Embryonic facial prominence (tissue), 1 donor: Measurements from ENCODE around the gene RAMAC.
"Not testable (repeated sequence)": the region's sequence is repeated elsewhere in the genome, so short reads cannot be mapped to it uniquely, and the experiment has no call there.

Source experiments
- DNase-seq: peaks from one replicate; pipeline ENCODE4 v3.0.0-alpha.2; 2016; ENCODE audit errors: extremely low spot score

Gene RAMAC

DNA sequence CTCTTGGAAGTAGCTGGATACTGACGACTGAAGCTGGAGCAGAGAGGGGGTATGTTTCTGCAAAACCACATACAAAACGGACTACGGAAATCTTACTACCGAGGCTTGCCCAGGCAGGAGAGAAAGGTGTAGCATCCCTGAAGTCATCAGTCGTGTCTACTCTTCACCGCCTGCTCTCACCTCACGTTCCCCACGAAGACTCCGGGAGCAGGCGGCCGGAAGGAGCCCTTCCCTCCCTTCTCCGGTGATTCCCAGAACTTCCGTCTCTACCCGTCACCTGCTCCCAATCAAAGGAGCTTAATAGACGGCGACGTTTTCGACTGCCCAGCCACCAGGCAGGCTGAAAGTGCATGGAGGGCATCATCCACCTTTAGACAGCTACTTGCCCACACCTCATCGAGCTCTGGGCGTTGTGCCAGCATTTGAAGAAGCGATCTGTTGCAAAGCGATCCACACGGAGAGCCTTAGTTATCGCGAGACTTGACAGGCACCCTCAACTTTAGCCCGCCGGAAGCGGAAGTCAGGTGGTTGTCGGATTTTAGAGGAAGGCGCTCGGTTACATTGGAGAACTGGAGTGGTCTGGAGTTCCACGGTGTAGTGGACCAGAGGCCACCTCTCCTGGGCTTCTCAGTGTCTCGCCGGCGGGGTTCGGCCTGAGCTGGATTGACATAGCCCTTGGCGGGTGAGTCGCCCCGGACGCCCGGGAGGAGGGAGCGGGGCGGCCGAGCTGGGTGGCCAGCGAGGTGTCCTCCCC is at the start of gene RAMAC:
RAMAC (plus strand) TSS at position 523 of the 754 bp plus-strand sequence. CDS start 2,809 bp downstream, outside the sequence.
- peak; percentile 94 for DNase-seq

DNA sequence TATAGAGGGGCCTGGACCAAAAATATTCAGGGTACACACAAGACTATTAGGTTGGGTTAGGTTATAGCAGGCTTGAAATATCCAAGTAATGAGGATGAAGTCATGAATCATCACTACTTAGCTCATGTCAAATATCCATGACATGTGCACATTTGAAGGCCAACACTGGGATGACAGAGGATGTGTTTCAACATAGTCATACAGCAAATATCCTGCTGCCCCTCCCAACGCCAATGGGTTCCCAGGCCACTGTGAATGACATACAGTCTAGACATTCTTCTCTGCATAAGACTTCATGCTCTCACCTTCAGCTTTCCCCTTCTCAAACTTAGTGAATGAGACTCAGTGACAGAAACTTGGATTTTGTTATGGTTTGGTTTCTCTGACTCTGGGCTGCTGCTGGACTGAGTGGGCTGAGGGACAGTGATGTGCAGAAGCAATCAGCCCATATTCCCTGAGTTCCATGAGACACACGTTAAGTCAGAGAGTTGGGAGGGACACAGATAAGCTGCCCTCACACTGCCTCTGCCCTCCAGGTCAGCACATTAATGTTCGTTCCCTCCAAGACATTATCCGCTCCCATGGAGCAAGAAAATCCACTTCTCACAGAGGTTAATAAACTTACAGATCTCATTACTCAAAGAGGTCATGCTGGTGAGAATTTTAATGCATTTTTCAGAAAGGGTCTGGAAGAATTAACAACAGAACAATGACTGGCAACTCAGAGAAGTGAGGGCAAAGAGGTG is 48.9 kb upstream of the RAMAC start:
- no peak for DNase-seq

DNA sequence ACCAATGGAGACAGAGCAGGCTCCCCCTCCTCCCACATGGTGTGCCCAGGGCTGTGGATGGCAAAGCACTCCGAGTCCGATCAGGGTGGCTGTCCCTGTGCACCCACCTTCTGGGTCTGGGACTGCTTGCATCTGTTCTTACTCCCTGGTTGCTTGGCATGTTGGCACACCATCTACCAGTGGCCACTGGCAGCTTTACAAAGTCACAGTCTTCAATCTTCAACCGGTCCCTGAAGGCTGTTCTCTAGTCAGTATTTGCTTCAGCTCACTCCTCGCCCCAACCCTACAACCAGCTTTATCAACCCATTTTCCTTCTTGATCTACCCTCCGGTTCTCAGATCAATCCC is 48.3 kb upstream of the RAMAC start:
- DNase-seq: no peak

DNA sequence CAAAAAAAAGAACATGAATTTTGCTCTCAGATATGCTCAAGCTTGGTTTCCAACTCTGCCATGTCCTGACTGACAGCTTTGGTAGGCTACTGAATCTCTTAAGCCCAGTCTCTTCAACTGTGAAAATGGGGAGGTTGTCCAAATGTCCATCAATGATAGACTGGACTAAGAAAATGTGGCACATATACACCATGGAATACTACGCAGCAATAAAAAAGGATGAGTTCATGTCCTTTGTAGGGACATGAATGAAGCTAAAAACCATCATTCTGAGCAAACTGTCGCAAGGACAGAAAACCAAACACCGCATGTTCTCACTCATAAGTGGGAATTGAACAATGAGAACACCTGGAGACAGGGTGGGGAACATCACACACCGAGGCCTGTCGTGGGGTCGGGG is 46.3 kb upstream of the RAMAC start:
- DNase-seq: not testable (repeated sequence)

DNA sequence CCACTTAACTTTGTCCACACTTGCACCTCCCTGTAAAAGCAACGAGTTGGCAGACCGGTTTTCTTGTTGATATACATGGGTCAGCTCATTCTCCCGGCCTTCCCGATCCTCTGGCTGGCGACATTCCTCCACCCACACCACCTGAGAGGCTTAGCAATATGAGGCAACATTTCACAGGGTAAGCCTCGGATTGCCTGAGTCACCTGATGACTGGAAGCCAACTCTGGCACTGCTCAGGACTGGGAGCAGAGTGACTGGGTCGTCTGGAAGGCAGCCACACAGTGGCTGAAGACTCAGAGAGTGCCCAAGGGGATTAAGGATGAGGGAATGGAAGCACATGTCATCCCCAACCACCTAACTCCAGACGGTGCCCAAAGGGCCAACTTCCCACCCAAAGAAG is 43.3 kb upstream of the RAMAC start:
- DNase-seq: no peak

DNA sequence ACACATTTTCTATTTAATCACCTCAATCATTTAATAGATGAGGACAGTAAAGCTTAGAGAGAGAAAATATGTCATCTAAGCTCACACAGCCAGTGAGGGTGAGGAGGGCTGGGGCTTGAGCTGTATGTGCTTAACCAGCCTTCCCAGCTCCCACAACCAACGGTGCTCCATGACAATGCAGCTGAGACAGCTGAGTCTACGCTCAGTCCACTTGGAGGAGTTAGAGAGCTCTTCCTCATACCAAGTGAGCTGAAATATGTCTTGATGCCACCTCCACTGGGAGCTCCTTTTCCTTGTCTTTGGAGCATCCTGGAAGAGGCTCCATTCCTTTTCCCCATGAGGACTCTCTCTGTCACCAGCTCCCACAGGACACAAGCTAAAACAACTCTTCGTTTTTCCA is 42.8 kb upstream of the RAMAC start:
- no peak for DNase-seq

DNA sequence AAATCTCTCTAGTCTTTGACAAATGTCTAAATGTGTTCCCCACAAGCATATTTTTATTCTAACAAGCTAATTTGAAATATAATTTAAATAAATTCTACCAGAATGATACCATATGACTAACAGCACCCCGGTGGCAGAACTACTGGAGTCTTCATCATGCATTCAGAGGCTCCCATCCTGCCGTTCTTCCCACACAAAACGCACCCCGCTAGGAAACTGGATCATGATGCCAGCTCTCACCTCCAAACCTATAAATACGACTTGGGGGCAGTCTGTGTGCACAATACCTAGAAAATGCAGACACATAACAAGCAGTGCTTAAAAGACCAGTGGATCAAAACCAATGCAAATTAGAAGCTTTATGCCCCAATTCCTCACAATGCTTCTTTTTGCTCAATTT is 42.0 kb upstream of the RAMAC start:
- DNase-seq: no peak

DNA sequence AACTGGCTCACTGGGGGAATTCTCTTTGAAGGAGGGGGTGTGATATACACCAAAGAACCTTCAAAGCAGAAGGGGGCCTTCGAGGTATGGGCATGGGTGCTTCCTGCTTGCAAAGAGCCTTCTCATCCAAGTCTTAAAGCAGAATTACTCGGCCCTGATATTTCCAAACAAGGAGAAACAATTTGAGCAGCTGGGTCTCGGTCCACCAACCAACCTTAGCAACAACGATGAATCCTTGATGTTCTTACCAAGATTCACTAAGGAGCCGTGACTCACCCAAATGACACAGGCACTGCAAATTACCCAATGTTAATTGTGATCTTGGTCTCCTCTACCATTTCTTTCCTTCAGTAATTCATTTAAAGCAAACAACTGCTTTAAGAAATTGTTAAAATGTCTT is 41.2 kb upstream of the RAMAC start:
- no peak for DNase-seq

DNA sequence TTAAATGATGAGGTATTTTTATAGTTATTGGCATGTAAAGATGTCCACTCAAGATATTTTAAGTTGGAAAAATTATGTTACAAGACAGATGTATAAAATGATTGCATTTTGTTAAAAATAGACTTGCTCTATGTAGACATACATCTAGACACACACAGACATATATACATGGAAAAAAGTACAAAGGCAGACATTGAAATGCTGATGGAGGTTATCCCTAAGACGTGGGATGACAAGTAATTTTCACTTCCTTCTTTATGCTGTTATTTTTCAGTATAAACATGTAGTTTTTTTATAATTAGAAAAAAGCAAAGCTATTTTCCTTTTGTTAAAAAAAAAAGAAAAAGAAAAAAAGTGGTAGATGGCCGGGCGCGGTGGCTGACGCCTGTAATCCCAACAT is 40.7 kb upstream of the RAMAC start:
- DNase-seq: no peak

DNA sequence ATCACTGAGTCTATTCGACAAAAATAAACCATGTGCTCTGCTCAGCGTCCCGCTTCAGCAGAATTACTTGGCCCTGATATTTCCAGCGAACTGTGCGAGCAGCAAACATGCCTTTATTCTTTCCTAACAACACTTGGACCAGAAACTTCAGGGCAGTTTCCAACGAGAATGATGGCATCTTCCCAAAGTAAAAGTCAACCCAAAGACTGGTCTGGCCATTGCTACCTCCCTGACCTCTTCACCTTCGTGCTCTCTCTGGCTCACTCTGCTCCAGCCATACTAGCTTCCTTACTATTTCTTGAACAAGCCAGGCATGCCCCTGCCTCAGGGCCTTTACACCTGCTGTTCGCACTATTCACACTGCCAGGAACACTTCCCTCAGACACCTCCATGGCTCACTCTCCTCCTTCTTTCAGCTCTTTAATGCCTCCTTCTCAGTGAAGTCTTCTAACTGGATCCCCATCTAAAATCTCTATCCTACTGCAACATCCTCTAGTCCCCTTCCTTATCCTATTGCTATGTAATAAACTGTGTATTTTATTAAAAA is 39.8 kb upstream of the RAMAC start:
- no peak for DNase-seq

DNA sequence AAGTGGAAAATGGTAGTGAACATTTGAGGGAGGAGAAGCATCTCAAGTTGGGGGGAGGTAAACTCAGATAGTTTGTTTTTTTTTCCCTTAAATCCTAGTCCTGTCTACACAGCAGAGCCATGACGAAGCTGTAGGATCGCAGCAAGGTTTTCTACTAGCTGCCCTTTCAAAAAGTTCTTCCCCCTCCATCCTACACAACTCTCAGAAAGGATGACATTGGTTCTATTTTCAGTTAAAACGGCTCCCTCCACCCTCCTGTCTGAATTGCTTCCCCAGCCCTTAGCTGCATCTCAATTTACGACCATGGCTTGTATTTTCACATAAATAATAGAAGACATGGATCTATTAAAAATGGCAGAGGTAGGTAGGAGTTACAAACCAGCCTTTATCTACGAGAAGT is 35.7 kb upstream of the RAMAC start:
- no peak for DNase-seq

DNA sequence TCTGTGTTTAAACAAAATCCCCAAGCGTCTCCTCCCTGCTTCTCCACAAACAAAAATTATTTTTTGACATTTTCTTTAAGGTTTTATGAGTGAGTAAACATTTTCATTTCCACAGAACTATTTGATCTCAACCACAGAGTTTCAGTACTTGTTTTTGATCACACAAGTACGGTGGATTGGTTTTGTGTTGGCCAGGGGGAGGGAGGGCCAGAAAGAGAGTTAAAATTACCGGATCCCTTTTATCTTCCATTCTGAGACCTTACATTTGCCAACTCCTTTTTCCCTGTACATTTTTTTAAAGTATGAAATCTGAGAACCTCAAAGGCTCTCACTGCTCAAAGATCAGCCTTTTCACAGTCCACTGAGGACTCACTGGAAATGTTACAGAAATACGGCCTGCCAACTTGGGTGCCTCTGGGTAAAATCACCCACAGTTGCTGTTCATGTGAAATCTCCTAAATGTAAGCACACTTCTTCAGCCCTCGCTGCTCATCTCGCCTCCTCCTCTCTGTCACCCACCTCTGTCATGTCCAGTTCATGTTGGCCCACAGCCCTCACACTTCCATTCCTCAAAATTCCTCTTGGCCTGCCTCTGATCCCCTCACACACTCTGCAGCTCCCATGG is 35.2 kb upstream of the RAMAC start:
- DNase-seq: no peak

DNA sequence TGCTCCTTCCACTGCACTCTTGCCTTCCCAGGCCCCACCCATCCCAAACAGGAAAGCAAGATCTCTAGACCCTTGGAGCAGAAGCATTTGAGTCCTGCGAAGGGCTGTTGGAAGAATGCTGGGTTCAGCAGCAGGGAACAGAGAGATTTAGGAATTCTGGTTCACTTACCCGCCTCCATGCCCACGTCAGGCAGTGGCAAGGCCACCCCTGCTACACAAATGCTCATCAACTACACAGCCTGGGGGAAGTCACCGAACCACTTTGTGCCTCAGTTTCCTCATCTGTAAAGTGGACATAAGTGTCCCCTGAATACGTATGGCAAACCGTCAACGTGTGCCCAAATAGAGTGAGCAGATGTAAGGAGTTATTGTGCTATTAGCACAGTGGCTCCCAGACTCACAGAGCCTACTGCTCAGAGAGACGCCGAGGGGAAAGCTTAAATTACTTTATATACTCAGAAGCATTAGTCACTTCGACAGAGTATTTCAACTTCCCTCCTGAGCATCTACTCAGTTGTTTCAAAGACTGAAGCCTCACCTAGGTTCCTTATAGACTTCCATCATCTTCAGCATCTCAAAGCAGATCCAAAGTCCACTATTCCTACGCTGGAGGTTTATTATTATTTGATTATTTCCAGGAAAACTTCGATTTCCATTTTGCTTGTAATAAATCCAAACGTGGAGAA is 34.4 kb upstream of the RAMAC start:
- DNase-seq: no peak

DNA sequence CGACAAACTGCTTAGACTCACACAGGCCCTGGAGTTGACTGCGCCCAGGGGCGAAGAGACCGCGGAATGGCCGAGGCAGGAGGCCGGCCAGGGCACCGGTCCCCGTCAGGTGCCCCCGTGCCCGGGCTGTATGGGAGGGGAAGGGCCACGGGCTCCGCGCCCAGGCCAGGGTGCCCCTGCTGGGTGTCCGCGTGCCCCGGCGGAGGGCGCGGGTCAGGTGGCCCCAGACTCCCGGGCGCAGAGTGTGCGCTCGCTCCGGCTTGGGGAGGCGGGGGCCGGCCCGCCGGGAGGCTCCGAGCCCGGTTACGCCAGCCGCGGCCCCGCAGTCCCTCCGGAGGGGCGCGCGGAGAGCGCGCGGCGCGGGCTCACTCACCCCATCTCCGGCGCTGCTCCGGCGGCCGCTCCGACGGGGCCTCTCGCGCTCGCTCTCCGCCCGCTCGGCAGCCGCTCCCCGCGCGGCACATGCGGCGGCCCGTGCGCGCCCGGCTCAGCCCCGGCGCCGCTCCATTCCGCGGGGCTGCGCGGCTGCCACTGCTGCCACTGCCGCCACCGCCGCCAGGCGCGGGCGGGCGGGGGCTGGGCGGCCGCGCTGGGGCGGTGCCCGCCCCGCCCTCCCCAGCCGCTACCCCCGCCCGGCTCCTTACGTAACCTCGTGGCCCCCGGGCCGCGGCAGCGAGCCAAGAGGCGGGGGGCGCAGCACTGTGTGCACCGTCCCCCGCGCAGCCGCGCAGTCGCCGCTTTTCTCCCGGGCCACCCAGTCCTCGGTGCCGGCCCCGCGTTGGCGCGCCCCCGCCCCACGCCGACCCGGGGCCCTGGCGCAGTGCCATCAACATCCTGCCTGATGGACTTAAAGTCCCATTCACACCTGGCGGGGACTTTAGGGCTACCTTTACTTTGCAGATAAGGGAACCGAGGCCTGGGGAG is 33.6 kb upstream of the RAMAC start, which contains the start of gene HOMER2:
HOMER2 (minus strand) TSS at position 563 of the 924 bp plus-strand sequence; CDS start at position 378, 185 bp downstream.
- DNase-seq: peak; percentile 9

DNA sequence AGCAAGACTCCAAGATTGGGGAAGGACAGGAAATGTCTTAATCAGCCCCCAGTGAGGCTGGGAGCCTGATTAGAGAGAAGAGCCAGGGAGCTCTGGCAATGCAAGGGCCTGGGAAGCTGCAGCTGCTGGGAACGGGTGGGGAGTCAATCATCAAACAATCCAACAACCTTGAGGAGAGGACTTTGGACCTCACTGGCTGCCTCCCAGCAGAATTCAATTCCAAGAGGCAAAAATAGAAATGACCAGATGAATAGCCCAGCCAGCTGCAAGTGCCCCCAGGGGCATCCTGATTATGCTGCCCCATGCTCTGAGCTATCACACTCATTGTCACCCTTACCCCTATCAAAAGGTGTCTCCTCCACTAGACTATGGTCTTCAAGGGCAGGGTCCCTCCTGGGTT is 27.4 kb upstream of the RAMAC start:
- DNase-seq: no peak

DNA sequence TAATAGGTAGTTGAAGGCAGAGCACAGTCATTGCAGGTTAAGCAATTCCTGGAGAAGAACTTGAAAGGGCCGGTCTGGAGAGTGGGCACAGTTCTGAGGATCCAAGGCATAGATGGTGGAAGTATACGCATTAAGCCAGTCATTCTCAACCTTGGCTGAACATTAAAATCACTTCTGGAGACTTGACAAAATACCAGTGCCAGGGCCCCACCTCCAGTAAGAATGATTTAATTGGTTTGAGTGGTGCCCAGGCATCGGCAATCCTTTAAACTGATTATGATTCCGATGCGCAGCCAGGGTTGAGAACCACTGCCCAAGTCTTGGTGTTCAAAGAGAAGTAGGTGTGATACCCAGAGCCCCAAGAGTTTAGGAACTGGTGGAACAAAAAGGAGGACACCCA is 26.6 kb upstream of the RAMAC start:
- no peak for DNase-seq

DNA sequence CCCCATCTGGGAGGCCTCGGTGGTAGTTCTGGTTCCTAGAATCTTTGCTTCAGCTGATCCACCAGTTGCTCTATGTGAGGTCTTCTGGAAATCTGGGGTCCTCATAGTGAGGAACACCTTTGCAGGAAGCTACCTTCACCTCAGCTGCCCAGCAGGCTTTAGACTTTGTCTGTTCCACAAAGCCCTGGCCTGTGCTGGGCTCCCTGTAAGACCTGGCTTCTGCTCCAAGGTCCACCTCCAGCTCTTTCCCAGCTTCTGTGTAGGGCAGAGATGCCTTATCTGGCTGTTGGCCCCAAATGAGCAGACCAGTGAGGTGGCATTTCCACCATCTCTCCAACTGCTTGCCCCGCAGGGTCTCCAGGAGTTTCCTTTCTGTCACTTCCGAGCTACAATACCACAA is 25.2 kb upstream of the RAMAC start:
- DNase-seq: no peak

DNA sequence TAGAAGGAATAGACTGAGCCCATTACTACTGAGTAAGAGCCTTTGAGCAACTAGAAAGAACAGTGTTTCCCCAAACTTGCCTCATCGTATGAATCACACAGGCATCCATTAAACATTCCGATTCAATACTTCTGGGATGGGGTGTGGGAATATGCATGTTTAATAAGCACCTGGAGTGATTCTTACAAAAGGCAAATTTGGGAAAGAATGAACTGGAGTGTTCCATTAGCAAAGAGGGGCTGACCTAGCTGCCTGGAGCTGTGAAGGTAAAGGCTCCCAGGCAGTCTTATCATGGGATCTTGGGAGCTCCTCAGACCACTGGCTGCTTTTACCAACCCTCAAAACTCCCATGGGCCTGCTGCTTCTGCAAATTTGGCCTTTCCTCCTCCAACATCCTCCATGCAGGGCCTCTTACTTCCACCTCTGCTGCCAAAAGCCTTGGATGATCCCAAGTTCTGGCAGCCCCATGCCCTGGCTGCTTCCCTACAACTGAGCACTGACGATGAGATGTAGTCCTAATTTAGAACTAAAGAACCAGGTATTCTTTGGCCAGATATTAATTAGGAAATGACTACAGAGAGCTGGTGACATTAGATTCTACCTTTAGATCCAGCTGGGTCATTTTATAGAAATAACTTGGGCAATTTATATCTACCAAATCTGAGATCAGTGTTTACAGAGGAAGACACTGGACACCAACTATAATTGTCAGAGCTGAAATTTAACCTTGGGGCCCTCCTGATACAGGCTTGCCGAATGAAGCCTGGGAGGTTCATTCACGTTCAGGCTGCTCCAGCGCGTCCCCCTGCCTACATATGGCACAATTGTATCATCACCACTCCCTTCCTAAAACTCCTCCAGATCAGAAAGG is 22.3 kb upstream of the RAMAC start:
- no peak for DNase-seq

DNA sequence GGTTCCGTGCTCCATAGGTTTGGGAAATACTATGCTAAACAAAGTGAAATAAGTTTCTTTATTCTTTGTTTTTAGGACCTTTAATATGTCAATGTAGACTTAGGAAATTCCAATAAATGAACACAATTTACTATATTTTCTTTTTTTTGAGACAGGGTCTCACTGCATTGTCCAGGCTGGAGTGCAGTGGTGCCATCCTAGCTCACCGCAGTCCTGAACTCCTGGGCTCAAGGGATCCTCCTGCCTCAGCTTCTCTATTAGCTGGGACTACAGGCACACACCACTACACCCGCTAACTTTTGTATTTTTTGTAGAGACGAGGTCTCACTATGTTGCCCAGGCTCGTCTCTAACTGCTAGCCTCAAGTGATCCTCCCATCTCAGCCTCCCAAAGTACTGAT is 21.1 kb upstream of the RAMAC start:
- DNase-seq: no peak

DNA sequence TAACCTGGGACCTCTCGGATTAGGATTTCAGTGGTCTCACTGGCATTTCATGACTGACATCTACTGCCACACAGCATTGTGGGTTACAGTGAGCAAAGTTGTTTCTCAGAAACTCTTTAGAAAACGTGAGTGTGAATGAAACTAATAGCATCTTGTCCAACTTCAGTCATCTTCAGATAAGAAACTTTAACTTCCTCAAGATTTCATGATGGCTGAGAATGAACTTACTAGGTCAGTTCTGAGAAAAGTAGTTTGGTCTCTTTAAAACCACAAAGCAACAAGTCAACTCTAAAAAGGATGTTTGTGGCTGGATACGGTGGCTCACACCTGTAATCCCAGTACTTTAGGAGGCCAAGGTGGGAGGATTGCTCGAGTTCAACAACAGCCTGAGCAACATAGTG is 19.3 kb upstream of the RAMAC start:
- DNase-seq: no peak
